ENCODE data around the gene ANKLE1.
"Not testable (repeated sequence)": the region's sequence is repeated elsewhere in the genome, so short reads cannot be mapped to it uniquely, and the experiment has no call there.

The ANKLE1 gene

DNA sequence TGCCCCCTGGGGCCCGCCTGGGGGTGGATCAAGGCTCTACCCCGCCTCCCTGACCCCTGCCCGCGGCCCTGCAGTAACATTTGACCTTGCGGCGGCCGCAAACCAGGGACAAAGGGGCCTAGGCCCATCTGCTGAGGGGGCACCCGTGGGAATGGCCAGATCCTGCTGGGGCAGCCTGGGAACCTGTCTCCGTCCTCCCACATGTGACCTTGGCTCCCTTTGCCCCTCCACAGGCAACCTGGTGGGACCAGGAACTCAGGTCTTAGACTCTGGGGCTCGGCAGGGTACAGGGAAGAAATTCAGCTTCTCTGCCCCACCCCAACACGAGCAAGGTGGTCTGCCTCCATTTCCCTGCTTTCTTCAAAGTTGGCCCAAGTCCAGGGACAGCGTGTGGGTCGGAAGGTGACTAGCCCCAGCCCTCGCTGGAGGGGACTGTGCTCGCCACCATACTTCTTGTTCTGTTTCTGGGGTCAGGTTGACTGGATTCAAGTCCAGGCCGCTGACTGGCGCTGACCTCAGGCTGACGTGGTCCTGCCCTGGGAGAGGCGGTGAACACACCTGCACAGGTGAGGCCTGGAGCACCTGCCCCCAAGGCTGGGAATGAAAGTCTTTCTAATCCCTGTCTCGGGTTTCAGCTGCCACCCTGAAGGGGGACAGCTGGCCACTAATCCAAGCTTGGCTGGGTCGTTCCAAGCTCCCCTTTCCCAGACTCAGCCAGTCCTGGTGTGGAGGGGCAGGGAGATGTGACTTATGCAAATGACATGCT lies 33.5 kb upstream of the ANKLE1 start:
- peak; percentile 31 for DNase-seq

DNA sequence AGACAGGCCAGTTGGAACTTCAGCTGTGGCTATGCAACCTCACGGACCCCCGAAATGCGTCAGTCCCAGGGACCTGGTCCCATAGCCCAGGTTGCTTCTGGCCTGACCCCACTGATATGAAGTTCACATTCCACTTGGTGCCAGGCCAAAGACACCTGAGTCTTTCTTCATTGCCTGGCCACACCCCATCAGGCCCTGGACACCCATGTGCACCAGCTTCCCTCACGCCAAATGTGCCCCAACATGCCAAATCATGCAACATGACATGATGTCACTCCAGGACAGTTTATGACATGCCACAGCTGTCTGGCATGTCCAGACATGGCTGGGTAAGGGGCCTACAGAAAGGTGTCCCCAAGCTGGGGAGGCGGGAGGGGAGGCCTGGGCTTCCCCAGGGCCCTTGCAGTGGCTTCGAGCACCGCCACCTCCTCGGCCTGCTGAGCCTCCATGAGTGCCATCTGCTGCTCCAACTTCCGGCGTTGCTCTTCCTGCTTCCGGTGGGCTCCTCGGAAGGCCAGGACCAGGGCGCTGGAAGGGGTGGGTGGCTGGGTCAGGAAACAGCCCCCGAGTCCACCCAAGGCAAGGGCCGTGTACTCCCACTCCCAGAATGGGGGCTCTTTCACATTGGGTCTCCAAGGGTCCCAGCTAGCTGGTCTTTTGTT lies 31.7 kb upstream of the ANKLE1 start:
- no peak for DNase-seq

DNA sequence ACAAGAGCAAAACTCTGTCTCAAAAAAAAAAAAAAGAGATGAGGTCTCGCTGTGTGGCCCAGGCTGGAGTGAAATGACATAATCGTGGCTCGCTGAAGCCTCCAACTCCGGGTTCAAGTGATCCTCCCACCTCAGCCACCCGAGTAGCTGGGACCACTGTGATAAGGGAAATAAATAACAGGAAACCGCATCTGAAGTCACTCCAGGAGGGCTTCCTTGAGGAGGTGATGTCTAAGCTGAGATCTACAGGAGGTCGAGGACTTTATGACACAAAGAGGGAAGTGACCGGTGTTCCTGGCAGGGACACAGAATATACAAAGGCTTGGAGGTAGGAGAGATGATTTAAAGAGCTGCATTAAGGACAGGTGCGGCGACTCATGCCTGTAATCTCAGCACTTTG lies 27.1 kb upstream of the ANKLE1 start:
- DNase-seq, result no peak

DNA sequence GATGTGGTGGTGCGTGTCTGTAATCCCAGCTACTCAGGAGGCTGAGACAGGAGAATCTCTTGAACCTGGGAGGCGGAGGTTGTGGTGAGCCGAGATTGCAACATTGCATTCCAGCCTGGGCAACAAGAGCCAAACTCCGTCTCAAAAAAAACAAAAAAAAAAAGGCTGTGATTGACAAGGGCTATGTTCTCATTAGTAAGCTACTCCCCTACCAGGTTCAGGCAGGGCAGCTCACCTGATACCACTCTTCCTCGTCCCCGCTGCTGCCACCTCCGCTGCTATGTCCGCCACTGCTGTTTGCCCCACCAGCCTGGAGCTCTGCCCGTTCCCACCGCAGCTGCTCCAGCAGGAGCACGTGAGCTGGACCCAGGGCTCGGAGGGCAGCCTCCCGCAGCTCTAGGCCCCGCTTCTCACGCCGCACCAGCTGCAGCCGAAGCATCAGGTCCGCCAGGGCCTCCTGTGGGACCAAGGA lies 26.5 kb upstream of the ANKLE1 start:
- DNase-seq, result peak; percentile 22

DNA sequence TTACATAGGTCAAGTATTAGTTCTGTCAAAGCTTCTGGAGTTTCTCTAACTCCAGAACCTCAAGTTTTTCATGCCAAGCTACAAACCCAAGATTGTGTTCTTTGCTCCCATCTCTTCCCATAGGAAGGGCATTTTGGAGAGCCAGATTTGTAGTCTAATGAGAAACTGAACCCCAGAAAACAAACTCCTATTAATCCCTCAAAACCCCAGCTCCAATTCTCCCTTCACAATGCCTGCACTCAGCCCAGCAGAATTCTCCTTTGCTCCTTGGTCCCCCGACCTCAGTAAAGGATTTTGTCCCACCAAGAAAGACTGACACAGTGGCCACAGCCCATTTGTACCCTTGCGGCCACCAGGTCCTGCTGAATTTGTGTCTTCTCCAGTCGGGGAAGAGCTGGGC lies 25.6 kb upstream of the ANKLE1 start:
- DNase-seq, result no peak

DNA sequence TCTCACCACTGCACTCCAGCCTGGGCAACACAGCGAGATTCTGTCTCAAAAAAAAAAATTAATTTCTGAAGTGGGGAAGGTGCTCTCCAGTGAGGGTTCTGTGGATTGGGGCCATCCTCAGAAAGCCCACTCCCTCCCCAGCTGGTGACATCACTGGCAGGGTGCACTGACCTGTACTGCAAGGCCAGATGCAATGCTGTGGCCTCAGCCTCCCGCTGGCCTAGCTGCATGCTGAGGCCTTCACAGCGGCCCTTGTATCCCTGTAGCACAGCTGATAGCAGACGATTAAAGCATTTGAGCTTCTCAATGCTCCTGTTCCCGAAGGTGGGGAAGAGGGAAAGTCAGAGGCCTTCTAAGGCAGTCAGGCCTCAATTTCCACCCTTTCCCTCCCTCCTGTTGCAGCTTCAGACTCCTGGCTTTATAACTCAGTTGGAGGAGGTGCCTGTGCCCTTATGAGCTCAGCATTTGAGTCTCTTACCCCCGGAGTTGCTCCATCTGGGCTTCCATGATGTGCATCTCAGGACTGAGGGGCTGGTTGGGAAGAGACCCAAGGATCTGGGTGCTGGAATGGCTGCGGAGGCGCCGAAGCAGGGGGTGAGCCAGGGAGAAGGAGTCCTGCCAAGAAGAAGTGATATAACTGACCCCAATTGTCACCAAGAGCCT lies 22.5 kb upstream of the ANKLE1 start:
- peak; percentile 31 for DNase-seq

DNA sequence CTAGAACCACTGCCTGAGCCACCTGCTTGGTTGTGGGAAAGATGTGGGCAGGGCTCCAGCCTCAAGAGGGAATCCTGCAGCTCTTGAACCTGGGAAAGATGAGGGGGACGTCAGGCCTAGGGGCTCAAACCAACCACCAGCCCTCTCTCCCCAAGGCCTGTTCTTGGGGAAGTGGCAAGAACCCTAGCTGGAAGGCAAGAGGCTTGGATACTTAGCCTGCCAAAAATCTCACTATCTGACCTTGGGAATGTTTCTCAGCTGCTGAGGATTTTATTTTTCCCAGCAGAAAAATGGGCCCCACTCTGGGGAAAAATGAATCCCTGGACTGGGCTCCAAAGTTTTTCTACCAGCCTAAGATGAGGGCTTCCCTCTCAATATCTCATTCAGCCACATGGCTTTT lies 21.8 kb upstream of the ANKLE1 start:
- DNase-seq, result no peak

DNA sequence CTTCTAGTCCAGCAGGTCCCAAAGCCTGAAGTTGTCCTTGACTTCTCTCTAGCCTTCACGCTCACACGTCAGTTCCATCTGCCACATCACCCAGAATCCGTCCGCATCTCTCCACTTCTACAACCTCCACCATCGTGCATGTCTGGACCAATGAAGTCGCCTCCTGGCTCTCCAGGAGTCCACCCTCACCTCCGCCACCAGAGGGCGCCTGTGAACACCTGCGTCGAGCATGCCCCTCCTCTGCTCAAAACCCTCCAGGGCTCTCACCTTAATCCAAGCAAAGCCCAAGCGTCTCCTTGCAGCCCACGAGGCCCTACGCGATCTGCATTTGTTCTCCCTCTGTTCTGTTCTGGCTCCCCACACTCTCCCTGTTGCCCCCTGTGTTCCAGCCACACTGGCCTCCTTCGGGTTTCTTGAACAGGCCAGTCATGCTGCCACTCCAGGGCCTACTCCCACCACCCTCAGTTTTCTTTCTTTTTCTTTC lies 20.8 kb upstream of the ANKLE1 start:
- DNase-seq, result peak; percentile 78

DNA sequence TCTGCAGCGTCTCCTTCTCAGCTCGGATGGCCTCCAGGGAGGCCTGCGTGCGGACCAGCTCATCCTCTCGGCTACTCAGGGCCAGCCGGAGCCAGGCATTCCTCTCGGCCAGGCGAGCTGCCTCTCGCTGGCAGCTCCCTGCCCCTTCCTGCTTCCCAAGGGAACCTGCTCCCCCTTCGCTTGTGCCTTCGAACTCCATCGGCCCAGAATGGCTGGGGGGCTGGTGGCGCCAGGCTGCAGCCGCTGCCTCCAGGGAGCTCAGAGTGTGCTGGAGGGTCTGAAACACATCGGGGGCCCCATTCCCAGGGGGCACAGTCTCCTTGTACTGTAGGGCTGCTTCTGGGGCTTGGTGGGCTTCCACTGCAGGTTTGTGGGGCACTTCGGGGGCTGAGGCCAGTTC lies 19.1 kb upstream of the ANKLE1 start:
- DNase-seq, result no peak

DNA sequence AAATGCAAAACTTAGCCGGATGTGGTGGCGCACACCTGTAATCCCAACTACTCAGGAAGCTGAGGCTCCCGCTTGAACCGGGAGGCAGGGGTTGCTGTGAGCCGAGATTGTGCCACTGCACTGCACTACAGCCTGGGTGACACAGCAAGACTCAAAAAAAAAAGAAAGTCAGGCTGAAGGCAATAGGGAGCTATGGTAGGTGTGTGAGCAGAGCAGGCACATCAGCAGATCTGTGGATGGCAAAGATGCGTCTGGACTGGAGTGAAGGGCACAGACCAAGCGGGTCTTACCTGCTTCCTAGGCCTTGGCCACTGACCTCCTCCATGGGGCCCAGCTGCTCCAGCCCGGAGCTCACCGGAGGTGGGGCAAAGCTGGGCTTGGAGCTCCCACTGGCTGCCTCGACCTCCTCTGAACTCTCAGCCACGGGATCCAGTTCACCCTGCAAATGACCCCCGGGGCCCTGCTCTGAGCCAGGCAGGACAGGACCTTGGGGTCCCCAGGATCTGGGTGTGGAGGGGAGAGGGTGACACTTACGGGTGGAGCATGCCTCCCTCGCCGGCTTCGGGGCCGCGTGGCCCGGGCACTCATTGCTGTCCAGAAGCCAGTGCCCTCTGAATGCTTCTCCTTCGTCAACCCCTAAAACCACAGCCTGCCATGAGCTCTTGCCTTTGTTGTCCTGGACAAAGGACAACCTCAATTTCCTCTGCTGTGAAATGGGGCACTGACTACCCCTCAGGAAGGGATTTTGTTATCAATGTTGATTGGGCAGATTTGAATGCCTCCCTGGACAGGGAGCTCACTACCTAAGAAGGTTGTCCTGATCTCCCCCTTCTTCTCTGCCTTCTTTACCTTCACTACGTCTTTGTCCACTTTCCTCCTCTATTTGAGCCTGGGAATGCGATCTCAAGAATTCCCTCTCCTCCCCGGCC lies 17.7 kb upstream of the ANKLE1 start:
- DNase-seq, result no peak

DNA sequence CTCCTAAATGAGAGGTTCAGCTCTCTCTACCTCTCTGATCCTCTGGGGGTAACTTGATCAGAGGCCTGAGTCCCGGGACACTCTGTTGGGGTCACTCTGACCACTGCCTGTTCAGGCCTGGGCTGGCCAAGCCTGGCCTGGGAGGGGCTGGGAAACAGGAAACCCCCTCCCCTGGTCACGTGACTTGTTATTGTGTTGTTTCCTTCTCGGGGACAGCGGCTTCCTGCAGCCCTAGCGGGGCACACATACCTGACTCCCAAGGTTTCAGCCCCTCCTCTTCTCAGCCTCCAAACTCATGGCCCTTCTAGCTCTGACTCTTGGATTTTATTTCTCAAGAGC lies 17.1 kb upstream of the ANKLE1 start, which contains the start of gene USHBP1:
TSS of gene USHBP1 (minus strand) at position 105 of the 339 bp plus-strand sequence. CDS start 446 bp downstream, outside the sequence.
- DNase-seq, result no peak

DNA sequence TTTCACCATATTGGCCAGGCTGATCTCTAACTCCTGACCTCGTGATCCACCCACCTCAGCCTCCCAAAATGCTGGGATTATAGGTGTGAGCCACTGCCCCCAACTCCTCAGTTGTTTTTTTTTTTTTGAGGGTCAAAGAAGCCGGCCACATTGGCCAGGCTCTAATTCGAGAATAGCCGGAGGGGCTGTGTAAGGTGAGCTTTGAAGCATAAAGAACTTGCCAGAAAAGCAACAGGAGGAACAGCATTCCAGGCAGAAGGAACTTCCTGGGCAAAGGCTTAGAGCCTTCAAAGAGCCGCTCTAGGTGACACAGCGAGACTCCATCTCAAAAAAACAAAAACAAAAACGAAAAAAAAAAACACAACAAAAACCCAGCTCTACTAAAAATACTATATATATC lies 15.7 kb upstream of the ANKLE1 start:
- no peak for DNase-seq

DNA sequence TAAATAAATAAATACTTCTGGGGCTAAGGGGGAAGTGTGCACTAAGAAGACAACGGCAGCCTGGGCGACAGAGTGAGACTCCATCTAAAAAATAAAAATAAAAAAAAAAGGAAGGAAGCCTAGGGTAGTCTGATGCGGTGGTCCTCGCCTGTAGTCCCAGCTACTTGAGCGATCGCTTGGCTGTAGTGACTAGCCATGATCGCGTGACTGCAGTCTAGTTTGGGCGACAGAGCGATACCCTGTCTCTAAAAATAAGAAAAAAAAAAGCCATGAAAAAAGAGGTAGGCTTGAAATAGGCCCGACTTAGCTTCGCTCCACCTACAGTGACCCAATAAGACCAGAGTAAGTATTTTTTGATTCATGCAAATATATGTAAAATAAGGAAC lies 15.1 kb upstream of the ANKLE1 start:
- no peak for DNase-seq

DNA sequence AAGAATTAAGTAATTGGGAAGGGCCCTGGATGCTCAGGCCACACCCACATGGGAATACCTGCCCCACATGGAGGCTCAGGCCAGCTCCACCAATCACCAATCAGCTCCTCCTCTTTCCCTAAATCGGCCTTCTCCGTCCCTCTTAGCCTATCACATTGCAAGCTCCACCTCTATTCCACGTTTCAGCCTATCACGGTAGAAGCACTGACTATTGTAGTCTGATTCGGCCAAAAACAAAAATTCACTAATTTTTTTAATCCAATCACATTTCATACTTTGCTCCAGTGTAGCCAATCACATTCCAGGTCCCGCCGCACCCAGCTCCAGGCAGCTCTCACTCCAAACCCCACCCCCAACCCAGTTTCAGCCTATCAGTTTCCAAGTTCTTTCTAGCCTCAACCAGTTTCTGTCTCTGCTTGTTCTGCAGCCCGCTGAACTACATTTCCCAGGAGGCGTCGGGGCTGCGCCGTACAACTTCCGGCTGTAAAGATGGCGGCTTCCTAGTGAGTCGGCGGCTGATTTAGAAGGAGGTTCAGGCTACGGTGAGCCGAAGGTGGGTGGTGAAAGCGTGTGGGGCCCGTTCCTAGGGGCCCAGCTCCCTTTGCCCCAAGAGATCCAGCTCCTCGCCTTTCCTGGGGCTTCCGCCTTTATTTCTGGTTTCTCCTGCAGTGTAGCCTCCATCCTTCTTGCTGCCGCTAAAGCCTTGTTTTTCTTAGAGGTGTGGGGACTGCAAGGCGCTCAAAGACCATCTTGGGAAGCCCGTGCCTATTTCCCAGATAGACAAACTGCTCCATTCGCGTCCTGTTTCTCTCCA lies 14.5 kb upstream of the ANKLE1 start, which contains the start of gene BABAM1:
TSS of gene BABAM1 (plus strand) at position 469 of the 814 bp plus-strand sequence. CDS start 1,364 bp downstream, outside the sequence.
- DNase-seq, result peak; percentile 99

DNA sequence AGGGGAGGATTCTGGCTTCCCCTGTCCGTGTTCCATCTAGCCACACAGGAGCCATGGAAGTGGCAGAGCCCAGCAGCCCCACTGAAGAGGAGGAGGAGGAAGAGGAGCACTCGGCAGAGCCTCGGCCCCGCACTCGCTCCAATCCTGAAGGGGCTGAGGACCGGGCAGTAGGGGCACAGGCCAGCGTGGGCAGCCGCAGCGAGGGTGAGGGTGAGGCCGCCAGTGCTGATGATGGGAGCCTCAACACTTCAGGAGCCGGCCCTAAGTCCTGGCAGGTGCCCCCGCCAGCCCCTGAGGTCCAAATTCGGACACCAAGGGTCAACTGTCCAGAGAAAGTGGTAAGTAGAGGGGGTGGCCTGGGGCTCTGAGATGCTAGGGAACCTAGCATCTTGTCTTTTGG lies 12.9 kb upstream of the ANKLE1 start:
- DNase-seq, result no peak

DNA sequence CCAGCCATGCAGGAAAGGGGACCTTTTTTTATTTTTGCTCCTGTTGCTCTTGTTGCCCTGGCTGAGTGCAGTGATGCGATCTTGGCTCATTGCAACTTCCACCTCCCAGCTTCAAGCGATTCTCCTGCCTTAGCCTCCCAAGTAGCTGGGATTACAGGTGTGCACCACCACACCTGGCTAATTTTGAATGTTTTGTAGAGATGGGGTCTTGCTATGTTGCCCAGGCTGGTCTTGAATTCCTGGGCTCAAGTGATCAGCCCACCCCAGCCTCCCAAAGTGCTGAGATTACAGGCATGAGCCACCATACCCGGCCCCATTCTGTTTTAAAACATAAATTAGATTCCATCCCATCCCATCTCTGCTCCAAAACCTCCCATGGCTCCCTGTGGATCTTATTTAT lies 6.8 kb upstream of the ANKLE1 start:
- not testable (repeated sequence) for DNase-seq

DNA sequence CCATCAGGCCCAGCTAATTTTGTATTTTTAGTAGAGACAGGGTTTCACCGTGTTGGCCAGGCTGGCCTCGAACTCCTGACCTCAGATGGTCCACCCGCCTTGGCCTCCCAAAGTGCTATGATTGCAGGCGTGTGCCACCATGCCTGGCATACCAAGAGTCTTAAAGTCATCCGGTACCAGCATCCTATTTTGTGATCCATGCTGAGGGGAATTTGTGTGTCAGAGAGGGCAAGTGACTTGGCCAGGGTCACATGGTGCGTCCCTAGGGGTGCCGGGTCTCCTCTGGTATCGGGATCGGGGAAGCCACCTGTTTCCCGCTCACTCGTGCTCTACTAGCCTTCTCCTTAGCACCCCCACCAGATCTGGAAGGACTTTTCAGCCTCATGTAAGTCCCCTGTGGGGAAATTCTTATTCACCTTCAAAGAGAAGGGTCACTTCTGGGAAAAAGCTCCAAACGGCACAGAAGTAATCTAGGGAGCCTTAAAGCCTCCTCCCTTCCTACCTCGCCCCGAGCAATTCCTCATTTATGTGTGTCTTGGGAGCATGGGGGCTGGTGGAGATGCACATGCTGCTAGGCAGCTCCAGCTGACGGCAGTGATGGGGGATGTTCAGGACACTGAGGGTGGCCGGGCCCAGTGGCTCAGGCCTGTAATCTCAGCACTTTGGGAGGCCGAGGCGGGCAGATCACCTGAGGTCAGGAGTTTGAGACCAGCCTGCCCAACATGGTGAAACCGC lies 6.1 kb upstream of the ANKLE1 start:
- DNase-seq, result no peak

DNA sequence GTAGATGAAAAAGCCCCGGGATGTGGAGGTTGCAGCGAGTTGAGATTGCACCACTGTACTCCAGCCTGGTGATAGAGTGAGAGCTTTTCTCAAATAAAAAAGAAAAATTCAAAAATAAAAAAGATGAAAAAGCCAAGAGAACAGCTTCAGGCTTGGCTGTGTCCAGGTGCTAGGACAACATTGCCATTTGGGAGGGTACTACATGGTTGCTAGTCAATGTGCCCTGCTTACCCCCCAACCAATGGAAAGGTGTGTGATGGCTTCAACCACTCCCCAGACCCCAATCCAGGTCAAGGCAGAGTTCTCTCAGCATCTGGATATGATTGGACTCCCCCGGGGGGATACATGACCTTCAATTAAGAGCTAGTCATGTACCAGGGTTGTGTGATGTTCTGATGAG lies 2.3 kb upstream of the ANKLE1 start:
- no peak for DNase-seq

DNA sequence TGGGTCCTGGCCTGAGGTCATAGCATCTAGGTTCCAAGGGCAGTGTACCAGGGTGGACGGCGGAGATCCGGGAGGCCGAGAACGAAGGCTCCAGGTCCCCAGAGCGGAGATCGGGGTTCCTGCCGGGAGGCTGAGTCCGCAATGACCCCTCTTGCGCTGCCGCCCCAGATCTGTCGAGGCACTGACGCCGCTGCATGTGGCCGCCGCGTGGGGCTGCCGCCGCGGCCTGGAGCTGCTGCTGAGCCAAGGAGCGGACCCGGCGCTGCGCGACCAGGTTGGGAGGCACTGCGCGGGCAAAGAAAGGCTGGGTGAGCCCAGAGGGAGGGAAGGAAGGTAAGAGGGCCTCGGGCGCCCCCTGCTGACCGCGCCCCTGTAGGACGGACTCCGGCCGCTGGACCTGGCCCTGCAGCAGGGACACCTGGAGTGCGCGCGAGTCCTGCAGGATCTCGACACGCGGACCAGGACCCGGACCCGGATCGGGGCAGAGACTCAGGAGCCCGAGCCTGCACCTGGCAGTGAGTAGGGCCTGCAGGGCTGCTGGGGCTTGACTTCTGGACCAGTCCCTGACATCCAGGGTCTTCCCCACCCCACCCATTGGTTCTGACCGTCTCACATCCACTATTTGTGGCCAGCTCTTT lies 906 bp downstream of the ANKLE1 start:
- DNase-seq, result peak; percentile 93

DNA sequence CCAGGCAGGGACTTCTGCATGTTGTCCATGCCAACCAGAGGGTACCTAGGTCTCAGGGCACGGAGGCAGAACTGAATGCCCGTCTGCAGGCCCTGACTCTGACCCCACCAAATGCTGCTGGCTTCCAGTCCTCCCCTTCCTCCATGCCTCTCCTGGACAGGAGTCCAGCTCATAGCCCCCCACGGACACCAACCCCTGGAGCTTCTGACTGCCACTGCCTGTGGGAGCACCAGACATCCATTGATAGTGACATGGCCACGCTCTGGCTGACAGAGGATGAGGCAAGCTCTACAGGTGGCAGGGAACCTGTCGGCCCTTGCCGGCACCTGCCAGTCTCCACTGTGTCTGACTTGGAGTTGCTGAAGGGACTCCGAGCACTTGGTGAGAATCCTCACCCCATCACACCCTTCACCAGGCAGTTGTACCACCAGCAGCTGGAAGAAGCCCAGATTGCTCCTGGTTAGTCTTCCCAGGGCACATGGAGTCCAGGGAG lies 1.8 kb downstream of the ANKLE1 start:
- DNase-seq, result no peak

Measured in eye (tissue), 1 donor.